ENCODE measurements around the gene LPAR1. TPM values are rescaled to one million over a fixed set of nuclear protein-coding genes. Genes with fewer than 3 reads are reported as not detected.
A peak's percentile ranks its signal among the peaks of the same experiment; 100 is the strongest.

LPAR1 gene
- total and polyA plus RNA-seq, 10 of the 15 experiments (the other 5 are each of a cell fraction or from before 2014, with no cell fraction given) = 3.3 to 12.9 (median 8.4) TPM

- TF ChIP-seq ZNF217 (IDR thresholded peaks at IDR 0.05) = peak; percentile 93
- TF ChIP-seq NBN (IDR thresholded peaks at IDR 0.05) = peak; percentile 56; the same call in 1 of the 2 replicates
- TF ChIP-seq, protein P1, sequence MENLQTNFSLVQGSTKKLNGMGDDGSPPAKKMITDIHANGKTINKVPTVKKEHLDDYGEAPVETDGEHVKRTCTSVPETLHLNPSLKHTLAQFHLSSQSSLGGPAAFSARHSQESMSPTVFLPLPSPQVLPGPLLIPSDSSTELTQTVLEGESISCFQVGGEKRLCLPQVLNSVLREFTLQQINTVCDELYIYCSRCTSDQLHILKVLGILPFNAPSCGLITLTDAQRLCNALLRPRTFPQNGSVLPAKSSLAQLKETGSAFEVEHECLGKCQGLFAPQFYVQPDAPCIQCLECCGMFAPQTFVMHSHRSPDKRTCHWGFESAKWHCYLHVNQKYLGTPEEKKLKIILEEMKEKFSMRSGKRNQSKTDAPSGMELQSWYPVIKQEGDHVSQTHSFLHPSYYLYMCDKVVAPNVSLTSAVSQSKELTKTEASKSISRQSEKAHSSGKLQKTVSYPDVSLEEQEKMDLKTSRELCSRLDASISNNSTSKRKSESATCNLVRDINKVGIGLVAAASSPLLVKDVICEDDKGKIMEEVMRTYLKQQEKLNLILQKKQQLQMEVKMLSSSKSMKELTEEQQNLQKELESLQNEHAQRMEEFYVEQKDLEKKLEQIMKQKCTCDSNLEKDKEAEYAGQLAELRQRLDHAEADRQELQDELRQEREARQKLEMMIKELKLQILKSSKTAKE (IDR thresholded peaks at IDR 0.05; ENCODE audit: low read depth, poor library complexity, severe bottlenecking) = peak; percentile 82
- 0 out of 2 replicates have a peak, but pooled peaks have one; percentile 57 for TF ChIP-seq MLLT1 (IDR thresholded peaks at IDR 0.05)
- TF ChIP-seq SREBF1 (IDR thresholded peaks at IDR 0.05; ENCODE audit: low read length) = no peak
- no peak for TF ChIP-seq E2F8 (IDR thresholded peaks at IDR 0.05; ENCODE audit: low read depth, partially characterized antibody)
- TF ChIP-seq ATF7 (IDR thresholded peaks at IDR 0.05; ENCODE audit: low read depth) = peak; percentile 52; the same call in 1 of the 2 replicates
- peak; percentile 75 for TF ChIP-seq DPF2 (IDR thresholded peaks at IDR 0.05)
- TF ChIP-seq RAD51 (IDR thresholded peaks at IDR 0.05) = peak; percentile 72
- peak; percentile 58; the same call in 1 of the 2 replicates for TF ChIP-seq BACH1 (IDR thresholded peaks at IDR 0.05; ENCODE audit: borderline replicate concordance)
- TF ChIP-seq ZNF687 (IDR thresholded peaks at IDR 0.05) = peak; percentile 12; the same call in 1 of the 2 replicates
- no peak for TF ChIP-seq HDGF (IDR thresholded peaks at IDR 0.05)
Observed at GRCh38 chr9:111013250-111013649, 25.0 kb downstream of the LPAR1 start (continued).

All from GM12878 (cell line).